HAP-1 (cell line): ENCODE data around the gene GYPC.
A peak's percentile ranks its signal among the peaks of the same experiment; 100 is the strongest.
"Not testable (repeated sequence)": the region's sequence is repeated elsewhere in the genome, so short reads cannot be mapped to it uniquely, and the experiment has no call there.

ENCODE experiments used
- DNase-seq, 2 experiments: peaks; one replicate each; pipeline ENCODE4 v3.0.0-alpha.2; 2016 to 2020; ENCODE audit warnings: low spot score in 2 of 2
- H3K27me3 ChIP-seq: fragments of 250-450 bp; sonication (Bioruptor Pico); 2 replicates; pipeline ENCODE4 v1.5.1; 2020; ENCODE audit warnings: low read depth, mild to moderate bottlenecking, moderate library complexity
- H3K36me3 ChIP-seq: fragments of 250-450 bp; sonication (Bioruptor Pico); replicated peaks from 2 replicates; pipeline ENCODE4 v1.5.1; 2020; ENCODE audit warnings: mild to moderate bottlenecking
- H3K4me1 ChIP-seq: fragments of 250-450 bp; sonication (Bioruptor Pico); 2 replicates; pipeline ENCODE4 v1.5.1; 2020; ENCODE audit warnings: mild to moderate bottlenecking
- H3K4me3 ChIP-seq: fragments of 250-450 bp; sonication (Bioruptor Pico); 2 replicates; pipeline ENCODE4 v1.5.1; 2020; ENCODE audit warnings: mild to moderate bottlenecking, moderate library complexity
- H3K9me3 ChIP-seq: fragments of 250-450 bp; sonication (Bioruptor Pico); 2 replicates; pipeline ENCODE4 v1.5.1; 2020; ENCODE audit warnings: mild to moderate bottlenecking, moderate library complexity
- in situ Hi-C: fragments of 300-500 bp; cut with MboI; formaldehyde crosslinking; loops from 3 replicates; pipeline ENCODE4 v1.14.3; 2020; ENCODE audit warnings: low sequenced_read_pairs, inconsistent platforms, mixed read lengths

GYPC gene, protein sequence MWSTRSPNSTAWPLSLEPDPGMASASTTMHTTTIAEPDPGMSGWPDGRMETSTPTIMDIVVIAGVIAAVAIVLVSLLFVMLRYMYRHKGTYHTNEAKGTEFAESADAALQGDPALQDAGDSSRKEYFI

DNA sequence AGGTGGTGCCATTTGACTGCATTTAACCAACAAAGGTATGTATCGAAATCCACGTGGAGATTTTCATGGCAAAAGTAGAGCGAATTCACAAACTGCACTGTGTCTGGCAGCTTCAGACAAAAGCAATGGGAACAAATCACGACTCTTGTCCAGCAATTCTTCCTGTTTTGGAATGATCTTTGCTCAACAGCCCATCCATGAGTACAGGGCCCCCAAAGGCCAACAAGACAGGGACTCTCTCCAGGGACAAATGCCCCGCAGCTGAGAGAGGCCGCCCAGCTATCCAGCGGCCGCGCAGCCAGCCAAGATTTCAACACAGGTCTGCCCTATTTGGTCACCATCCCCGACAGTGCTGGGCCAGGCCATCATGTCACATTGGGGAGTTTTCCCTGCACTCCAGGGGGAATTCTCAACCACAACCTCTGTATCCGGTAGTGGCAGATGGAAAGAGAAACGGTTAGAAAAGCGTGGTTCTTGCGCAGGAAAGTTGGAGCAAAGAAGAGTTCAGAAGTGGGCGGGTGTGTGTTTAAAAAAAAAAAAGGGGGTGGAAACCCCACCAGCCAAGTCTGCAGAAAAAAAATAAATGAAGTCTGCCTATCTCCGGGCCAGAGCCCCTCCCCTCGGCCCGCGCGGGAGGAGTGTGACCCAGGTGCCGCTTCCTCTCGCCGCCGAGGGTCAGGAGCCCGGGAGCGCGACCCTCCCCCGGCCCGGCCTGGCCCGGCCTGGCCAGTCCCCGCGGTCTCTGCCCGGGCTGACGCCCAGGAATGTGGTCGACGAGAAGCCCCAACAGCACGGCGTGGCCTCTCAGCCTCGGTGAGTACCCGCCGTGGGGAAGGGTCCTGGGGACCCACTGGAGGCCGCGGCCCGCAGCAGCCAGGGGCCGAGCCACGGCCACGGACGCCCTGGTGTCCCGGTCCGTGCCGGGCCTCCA lies at the start of gene GYPC:
Gene GYPC (plus strand): TSS at position 659 of the 931 bp plus-strand sequence. CDS start 106 bp downstream, at position 765.
- peak; percentile 40 to 73 for DNase-seq
- Histone ChIP-seq H3K9me3 (no peaks in the 10 kb centered on the region), H3K27me3 (no peaks in the 10 kb centered on the region), H3K36me3 (peaks cover 4% of the 10 kb centered on the region), H3K4me1 (peaks cover 30% of the 10 kb centered on the region), H3K4me3 (peak within 1 kb of the TSS; percentile 49)
- in situ Hi-C loops: no loop called here

DNA sequence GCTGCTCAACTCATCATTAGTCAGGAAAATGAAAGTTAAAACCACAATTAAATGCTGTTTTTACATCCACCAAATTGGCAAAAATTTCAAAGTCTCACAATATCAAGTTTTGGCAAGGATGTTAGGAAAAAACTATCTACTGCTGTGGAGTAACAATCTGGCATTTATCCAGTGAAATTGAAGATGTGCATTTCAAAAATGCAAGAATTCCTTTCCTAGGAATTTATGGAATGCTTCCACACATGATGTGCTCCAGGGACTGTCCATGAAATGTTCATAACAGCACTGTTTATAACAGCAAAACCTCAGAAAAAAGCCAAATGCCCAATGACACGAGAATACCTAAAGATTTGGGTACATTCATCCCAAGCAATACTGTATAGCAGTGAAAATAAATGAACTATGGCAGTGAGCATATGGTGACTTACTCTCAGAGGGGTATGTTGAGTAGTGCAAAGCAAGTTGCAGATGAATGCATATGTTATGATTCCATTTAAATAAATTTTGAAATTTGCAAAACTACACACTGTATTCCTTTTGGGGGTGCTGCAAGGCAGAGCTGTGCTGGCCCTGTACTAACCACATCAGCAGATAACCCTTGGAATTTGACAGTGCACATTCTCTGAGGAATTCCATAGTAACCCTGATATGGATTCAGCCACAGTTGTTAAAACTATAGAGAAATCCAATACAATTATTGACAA lies 41.3 kb upstream of the GYPC start:
- DNase-seq: no peak

DNA sequence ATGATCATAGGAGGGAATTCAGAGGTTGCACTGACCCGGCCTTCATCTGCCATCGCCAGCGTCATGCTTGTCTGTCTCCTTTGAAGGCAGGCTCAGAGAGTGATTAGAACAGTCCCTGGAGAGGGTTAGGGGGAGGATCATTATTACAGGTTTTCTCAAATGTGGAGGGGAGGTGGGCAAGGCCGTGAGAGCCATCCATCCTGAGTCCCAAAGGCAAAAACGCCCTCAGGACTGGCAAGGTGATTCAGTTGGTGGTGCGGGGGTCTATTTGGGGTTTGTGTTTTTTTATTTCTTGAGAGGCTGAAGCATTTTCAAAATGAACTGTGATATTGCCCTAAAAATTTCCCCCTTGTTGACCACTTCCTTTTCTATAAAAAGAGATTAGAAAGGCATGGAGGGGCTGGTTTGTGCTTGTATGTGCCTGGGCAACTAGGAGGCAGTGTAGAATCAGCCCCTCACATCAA lies 39.3 kb upstream of the GYPC start:
- Histone ChIP-seq H3K36me3 (no peaks in the 10 kb centered on the region), H3K4me1 (no peaks in the 10 kb centered on the region), H3K9me3 (no peaks in the 10 kb centered on the region; the same call in 1 of the 2 replicates), H3K4me3 (no peak overlapping the region), H3K27me3 (no peaks in the 10 kb centered on the region)
- in situ Hi-C loops: no loop called here
- no peak for DNase-seq

More for the DNA sequence above, 41.3 kb upstream of the GYPC start:
- in situ Hi-C loops: no loop called here
- Histone ChIP-seq H3K36me3 (no peaks in the 10 kb centered on the region), H3K9me3 (no peaks in the 10 kb centered on the region), H3K4me3 (no peak overlapping the region), H3K27me3 (no peaks in the 10 kb centered on the region), H3K4me1 (no peaks in the 10 kb centered on the region)

DNA sequence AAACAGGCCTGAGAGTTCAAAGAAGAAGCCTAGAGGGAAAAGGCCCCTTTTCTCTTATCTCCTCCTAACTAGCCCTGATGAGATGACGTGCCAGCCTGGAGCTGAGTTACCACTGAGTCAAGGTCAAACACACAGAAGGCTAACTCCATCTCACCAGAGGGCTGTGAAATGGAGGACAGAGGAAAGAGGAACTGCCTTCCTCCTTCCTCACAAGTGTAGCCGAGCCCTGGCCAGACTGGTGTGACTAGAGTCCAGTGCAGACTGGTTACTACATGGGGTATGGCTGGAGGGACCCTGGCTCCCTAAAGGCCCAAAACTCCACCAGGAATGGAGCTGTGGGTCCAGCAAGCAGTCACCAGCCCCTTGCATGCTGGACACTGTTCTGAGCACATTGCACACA lies 35.7 kb upstream of the GYPC start:
- in situ Hi-C loops: no loop called here
- H3K27me3 ChIP-seq: no peaks in the 10 kb centered on the region
- no peak for DNase-seq
- H3K36me3 ChIP-seq: no peaks in the 10 kb centered on the region
- no peaks in the 10 kb centered on the region; the same call in 1 of the 2 replicates for H3K9me3 ChIP-seq
- no peak overlapping the region for H3K4me3 ChIP-seq
- no peaks in the 10 kb centered on the region for H3K4me1 ChIP-seq

DNA sequence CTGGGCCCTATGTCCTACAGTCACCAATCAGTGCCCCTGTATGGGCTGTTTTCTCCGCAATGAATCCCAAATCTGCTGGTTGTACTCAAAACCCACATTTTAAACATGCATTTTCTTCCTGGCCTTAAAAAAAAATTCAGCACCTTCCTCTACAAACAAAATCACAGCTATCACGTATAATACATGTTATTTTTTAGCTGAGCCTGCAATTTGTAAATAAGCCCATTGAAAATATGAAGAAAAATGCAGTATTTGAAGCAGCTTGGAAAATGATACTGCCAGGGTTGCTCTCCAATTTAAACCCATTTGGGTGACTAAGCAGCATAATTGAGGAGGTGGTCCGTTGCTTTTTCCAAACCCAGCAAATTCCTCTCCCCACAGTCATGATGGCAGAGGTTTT lies 33.0 kb upstream of the GYPC start:
- Histone ChIP-seq H3K4me3 (no peak overlapping the region), H3K4me1 (no peaks in the 10 kb centered on the region)
- DNase-seq: no peak

DNA sequence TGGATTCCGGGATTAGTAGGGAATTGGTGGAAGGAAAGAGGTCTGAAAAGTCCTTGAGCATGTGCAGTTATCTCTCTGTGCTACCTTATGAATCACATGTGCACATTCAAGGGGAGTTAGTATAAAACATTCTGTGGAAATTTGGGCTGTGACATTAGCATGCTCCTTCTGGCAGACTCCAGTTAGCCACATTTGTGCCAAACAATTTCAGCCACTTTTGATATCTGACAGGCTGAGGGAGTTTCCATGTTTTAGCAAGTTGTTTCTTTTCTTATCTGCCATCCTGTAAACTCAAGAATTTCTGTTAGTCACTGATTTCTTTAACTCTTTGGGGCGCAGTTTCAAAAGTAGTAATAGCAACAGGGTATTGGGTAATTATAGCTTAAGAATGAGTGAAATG lies 28.3 kb upstream of the GYPC start:
- in situ Hi-C loops: no loop called here
- DNase-seq: no peak
- Histone ChIP-seq H3K36me3 (no peaks in the 10 kb centered on the region), H3K4me1 (no peaks in the 10 kb centered on the region), H3K27me3 (no peaks in the 10 kb centered on the region), H3K9me3 (no peaks in the 10 kb centered on the region), H3K4me3 (no peak overlapping the region)

More for the DNA sequence above, 33.0 kb upstream of the GYPC start:
- in situ Hi-C loops: no loop called here
- H3K27me3 ChIP-seq: no peaks in the 10 kb centered on the region
- no peaks in the 10 kb centered on the region for H3K36me3 ChIP-seq
- H3K9me3 ChIP-seq: no peaks in the 10 kb centered on the region; the same call in 1 of the 2 replicates

DNA sequence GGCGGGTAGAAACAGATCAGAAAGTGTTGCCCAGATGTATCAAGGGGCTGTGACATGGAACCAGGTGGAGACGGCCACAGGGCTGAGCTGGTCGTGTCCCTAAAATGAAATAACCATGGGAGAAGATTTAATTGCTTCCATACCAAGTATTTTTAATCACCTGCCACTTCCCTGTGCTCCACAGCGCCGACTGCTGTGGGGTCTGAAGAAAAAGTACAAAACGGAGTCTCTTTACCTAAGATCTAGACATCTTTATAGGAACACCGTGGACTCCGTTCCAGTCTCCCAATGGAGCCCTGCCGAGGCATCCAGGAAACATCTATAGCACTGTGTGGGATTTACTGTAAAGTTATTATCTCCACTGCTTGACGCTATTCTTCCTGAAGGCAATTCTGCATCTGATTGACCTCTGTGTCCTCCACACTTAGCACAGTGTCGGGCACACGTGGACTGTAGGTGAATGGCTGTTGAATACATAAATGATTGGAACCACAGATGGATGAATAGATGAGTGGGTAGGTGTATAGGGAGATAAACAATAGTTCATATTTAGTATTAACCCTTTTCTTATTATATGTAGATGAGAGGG lies 21.6 kb upstream of the GYPC start:
- Histone ChIP-seq H3K36me3 (no peaks in the 10 kb centered on the region), H3K27me3 (no peaks in the 10 kb centered on the region), H3K4me1 (no peaks in the 10 kb centered on the region), H3K4me3 (no peak overlapping the region), H3K9me3 (no peaks in the 10 kb centered on the region)
- DNase-seq: peak in 1 of 2 experiments; percentile 42
- in situ Hi-C loops: no loop called here

DNA sequence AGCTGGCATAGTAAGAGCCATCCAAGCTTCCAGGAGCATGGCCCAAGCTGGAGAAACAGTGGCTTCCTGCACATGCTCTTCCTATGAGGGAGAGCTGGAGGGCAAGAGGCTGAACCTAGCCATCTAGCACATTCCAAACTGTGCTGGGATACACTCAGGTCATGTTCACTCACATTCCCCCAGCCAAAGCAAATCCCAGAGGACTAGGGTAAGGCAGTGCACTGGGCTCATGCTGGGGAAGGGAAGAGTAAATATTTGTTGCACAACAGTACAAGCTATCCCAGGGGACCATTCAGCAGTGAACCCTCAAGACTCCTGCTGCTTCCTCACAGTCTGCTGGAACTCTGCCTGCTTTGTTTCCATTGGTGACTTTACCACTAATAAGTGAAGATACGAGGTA lies 20.7 kb upstream of the GYPC start:
- no peak for DNase-seq
- Histone ChIP-seq H3K27me3 (no peaks in the 10 kb centered on the region), H3K4me3 (no peak overlapping the region), H3K4me1 (no peaks in the 10 kb centered on the region), H3K36me3 (no peaks in the 10 kb centered on the region), H3K9me3 (no peaks in the 10 kb centered on the region)
- in situ Hi-C loops: no loop called here

DNA sequence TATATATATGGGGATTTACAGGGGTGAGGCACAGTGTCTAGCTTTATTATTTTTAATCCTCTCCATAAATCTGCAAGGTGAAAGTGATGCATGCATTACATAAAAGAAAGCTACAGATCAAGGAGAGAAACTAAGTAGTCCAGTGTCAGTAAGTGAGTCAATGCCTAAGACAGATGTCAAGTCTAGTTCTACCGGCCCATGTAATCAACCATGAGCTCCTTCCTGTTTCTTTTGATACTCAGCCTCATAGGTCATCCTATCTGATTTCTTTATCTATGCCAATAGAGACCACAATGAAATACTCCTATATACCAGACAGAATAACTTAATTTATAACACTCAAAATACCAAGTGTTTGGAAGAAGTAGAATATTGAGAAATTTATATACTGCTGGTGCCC lies 20.2 kb upstream of the GYPC start:
- in situ Hi-C loops: no loop called here
- H3K27me3 ChIP-seq: no peaks in the 10 kb centered on the region
- H3K4me3 ChIP-seq: no peak overlapping the region
- no peaks in the 10 kb centered on the region for H3K9me3 ChIP-seq
- no peaks in the 10 kb centered on the region for H3K36me3 ChIP-seq
- no peaks in the 10 kb centered on the region for H3K4me1 ChIP-seq
- no peak for DNase-seq

DNA sequence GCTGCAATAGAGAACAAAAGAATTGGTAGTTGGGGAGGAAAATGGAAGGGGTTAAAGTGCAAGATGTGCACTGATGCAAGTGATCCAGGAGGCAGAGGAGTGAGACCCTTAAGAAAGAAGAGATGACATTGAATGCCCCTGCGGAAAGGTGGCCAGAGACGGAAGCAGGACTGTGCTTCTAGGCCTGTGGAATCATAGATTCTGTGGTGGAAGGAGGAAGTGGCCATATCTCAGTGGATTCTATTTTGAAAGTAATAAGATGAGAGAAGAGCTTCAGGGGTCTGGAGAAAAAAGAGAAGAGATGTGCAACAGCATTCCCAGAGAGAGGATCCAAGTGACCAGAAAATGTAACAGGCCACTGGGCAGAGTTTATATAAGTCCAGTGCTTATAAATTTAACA lies 18.6 kb upstream of the GYPC start:
- Histone ChIP-seq H3K4me1 (no peaks in the 10 kb centered on the region), H3K36me3 (no peaks in the 10 kb centered on the region), H3K27me3 (no peaks in the 10 kb centered on the region), H3K4me3 (no peak overlapping the region), H3K9me3 (no peaks in the 10 kb centered on the region)
- in situ Hi-C loops: no loop called here
- DNase-seq: no peak

DNA sequence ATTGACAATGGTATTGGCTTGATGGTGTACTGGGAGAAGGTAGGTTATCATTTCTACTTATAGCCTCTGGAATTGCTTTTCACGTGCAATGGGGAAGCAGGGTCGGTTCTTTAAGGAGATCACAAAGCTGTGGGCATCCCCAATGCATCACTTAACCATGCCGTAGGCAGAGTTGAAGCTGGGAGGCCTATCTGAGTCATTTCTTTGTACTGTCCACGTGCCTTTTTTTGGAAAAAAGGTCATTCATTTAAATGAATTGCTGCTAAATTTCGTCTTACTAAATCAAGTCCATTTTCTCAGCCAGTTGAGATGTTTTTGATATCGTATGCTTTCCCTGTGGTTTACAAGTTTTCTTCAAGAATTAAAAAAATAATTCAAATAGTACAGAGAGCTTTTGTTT lies 17.2 kb upstream of the GYPC start:
- in situ Hi-C loops: no loop called here
- H3K9me3 ChIP-seq: no peaks in the 10 kb centered on the region
- H3K4me3 ChIP-seq: no peak overlapping the region
- H3K4me1 ChIP-seq: no peaks in the 10 kb centered on the region
- DNase-seq: no peak
- H3K27me3 ChIP-seq: no peaks in the 10 kb centered on the region
- no peaks in the 10 kb centered on the region for H3K36me3 ChIP-seq

DNA sequence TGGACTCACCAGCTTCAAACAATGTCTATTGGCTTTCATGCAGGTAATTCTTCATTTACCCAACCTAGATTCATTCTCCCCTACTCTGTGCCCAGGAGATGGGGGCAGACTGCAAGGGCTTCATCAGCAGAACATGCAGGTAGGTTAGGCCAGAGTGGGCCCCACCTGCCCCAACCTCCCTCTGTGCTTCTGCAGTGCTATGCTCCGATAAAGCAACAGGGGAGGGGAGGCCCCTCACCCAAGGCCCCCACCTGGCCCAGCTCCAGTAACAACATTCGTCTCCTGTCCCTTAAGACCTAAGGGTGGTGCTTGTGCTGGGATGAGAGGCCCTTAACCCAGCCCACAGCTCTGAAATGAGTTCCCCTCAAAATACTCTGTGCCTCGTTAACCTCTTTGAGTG lies 16.7 kb upstream of the GYPC start:
- Histone ChIP-seq H3K9me3 (no peaks in the 10 kb centered on the region), H3K4me3 (no peak overlapping the region), H3K27me3 (no peaks in the 10 kb centered on the region), H3K4me1 (no peaks in the 10 kb centered on the region), H3K36me3 (no peaks in the 10 kb centered on the region)
- in situ Hi-C loops: no loop called here
- DNase-seq: no peak

DNA sequence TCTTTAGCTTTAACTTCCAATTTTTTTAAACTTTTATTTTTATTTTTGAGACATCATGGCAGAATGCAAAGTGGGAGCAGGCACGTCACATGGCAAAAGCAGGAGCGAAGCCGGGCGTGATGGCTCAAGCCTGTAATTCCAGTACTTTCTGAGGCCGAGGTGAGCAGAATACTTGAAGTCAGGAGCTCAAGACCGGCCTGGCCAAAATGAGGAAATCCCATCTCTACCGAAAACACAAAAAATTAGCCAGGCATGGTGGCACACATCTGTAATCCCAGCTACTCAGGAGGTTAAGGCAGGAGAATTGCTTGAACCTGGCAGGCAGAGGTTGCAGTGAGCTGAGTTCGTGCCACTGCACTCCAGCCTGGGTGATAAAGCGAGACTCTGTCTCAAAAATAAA lies 14.7 kb upstream of the GYPC start:
- not testable (repeated sequence) for H3K27me3 ChIP-seq

More for the DNA sequence above, 14.7 kb upstream of the GYPC start:
- H3K4me3 ChIP-seq, H3K4me1 ChIP-seq, DNase-seq, in situ Hi-C loops, H3K36me3 ChIP-seq, H3K9me3 ChIP-seq: not testable (repeated sequence)
